SK-MEL-5 (cell line): ENCODE data around the gene LY6G6F. TPM values are rescaled to one million over a fixed set of nuclear protein-coding genes. Genes with fewer than 3 reads are reported as not detected.
A peak's percentile ranks its signal among the peaks of the same experiment; 100 is the strongest.

ENCODE experiments used
- DNase-seq: peaks from one replicate; pipeline ENCODE4 v3.0.0-alpha.2; 2016; ENCODE audit warnings: low read depth, low spot score
- in situ Hi-C: cut with HindIII; loops from 2 replicates; pipeline ENCODE4 v1.10.0; 2016; ENCODE audit warnings: low sequenced_read_pairs, high pct_unique_total_duplicates, low pct_unique_long_range_greater_than_20kb
- total RNA-seq: library from RNA; depleted of rRNA; stranded (reverse); fragments of >200 nt; shearing (Covaris generic); gene quantifications from 2 replicates; pipeline ENCODE4 v1.2.3, GENCODE V29; 2014

Gene LY6G6F
- total RNA-seq, 1 experiment from 2014 or later = not detected

- DNase-seq = peak; percentile 83
- in situ Hi-C loops = no loop called here
Observed at GRCh38 chr6:31729515-31729978, 22.9 kb downstream of the LY6G6F start.

- peak; percentile 75 for DNase-seq
- in situ Hi-C loops = no loop called here
Observed at GRCh38 chr6:31729979-31730630, 23.4 kb downstream of the LY6G6F start.

DNA sequence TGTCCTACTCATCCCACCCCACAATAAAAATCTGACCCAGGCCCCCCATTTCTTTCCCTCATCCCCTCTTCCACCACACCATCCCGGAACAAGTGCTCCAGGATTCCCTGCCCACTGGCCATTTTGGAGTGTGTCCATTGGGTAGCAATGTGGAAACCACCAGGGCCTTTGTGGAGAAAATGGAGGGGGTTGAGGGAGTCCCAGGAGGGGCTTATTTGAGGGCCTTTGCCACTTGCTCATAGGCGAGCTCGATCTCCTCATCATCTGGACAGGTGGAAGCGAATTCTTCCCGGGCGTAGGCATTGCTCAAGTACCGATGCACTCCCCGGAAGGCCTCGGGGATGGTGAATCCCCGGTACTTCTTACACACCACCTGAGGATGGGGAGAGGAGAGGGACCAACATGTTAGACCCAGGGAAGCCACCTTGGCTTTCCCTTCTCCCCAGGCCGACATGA lies 24.0 kb downstream of the LY6G6F start:
- in situ Hi-C loops = no loop called here
- DNase-seq = no peak

- in situ Hi-C loops = no loop called here
- no peak for DNase-seq
Observed at GRCh38 chr6:31732029-31732428, 25.4 kb downstream of the LY6G6F start.

DNA sequence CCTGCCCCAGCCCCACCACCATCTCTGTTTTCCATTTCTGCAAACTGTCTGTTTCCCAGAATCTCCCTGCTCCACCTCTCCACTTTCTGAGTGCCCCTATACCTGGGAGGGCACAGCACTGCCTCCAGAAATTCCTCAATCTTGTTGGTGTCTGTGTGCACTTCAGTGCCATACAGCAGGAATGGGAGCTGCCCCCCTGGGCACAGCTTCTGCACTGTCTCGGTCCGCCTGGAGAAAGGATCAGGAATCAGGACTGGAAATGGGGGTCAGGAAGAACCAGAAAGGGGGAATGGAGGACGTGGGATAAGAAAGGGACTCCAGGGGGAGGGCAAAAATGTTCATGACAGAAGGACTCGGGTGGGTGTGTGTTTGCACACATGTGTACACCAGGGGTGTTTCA lies 27.1 kb downstream of the LY6G6F start:
- in situ Hi-C loops = no loop called here
- DNase-seq = no peak

DNA sequence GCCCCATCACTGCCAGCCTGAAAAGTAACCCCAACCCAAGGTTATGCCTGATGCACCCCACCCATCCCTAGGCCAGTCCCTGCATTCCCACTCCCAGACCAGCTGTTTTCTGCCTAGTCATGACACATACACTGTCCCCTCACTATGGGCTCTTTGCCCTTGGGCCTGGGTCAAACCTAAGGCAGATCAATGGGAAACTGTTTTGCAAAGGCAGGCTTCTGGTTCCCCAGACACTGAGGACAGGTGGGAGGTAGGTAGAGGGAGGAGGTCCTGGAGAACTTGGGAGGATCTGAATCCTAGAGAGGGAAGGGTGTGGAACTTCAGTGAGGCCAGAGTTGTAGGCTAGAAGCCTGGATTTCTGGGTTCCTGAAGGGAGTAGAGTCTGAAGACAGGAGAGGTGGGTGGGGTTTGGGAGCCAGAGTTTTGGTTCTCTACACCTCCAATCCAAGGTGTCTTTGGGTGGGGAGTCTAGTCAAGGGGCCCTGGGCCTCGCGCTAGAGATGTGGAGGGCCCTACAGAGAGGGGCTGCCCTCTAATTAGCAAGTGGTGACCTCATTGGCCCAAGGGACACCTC lies 27.7 kb downstream of the LY6G6F start:
- DNase-seq = no peak
- in situ Hi-C loops = no loop called here

DNA sequence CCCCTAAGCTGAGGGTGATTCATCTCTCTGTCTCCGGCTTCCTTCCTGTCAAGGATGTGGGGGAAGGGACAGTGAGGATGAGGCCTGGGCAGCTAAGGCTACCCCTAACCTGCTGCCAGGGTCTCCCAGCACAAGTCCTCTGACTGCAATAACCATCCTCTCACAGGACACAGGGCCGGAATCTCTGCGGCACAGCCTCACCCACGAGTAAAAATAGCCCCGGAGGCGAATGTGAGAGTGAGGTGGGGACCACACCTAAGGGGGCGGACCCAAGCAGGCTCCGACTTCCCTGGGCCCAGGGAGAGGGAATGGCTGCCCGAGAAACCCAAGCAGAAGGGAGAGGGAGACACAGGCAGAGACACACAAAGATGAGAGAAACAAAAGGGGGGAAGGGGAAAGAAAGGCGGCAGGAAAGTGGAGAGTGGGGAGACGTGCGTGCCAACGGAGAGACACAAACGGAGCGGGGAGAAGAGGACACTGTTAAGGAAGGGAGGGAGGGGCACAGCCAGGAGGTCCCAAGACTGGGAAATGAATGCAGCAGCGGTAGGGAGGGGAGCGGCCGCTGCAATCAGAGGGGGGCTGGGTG lies 28.2 kb downstream of the LY6G6F start:
- in situ Hi-C loops = no loop called here
- peak; percentile 39 for DNase-seq

DNA sequence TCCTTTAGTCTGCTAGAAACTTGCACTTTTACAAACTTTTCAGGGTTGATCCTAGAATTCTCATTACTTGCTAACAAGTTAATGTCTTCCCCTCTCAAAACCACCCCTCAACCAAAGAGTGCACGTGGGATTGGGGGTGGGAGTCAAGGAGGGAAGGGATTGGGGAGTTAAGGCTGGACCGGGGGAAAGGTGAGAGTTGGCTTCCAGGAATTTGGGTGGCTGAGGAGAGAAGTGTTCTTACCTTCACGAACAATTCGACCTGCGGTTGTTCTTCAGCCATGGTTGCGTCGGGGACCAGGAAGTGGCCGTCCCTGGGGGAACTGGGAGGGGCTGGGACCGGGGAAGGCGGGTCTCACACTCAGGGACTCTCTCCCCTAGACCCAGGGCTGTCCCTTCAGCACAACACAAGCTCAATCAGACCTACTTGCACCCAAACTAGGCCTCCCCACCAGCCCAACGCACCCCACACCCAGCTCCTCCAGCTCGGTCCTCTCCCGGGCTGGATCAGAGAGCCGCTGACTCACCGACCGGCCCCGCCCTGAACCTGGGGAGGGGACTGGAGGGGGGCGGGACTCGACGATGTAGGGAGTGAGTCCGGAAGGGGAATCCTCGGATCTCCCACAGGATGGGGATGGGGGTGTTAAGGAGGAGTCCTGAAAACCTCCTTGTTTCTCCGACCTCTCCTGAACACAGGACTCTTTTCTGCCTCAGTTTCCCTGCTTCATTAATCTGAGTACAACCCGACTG lies 29.5 kb downstream of the LY6G6F start, which contains the start of gene CLIC1:
TSS of gene CLIC1 (minus strand) at position 510 of the 747 bp plus-strand sequence. CDS start at position 280, 230 bp downstream.
- in situ Hi-C loops = no loop called here
- DNase-seq = peak; percentile 74

GRCh38 chr6:31736768-31737314 lies 30.2 kb downstream of the LY6G6F start:
- in situ Hi-C loops = no loop called here
- no peak for DNase-seq

DNA sequence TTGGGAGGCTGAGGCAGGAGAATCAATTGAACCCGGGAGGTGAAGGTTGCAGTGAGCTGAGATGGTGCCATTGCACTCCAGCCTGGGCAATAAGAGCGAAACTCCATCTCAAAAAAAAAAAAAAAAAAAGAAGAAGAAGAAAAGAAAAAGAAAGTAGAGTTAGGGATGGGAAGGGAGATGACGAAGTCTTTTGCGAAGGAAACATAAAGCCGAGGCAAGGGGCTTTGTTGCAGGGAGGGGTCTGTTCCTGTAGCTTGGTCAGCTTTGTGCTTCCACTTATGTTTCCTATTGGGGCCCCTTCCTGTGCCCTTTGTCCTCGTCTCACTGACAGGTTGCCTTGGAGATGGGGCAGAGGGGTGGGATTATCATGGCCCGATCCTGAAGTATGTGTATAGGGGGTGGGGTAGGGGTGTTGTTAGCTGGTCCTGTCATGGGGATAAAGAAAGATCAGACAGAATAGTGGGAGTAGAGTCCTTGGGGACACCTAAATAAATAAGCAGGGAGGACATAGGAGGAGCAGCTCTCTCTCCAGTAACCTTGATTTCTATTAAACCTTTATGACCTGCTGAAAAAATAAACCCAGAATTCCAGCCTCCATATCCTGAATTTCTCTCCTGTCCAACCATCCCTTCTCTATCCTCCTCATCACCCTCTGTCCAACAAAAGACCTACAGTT lies 30.8 kb downstream of the LY6G6F start:
- DNase-seq = no peak
- in situ Hi-C loops = no loop called here

GRCh38 chr6:31737991-31738979 lies 31.6 kb downstream of the LY6G6F start:
- in situ Hi-C loops = no loop called here
- DNase-seq = peak; percentile 65

- DNase-seq = peak; percentile 99
- in situ Hi-C loops = no loop called here
Observed at GRCh38 chr6:31739639-31740396, 33.2 kb downstream of the LY6G6F start, which contains the start of gene MSH5. Gene MSH5 (plus strand): TSS chr6:31740005. CDS start chr6:31740467, 462 bp downstream.

- DNase-seq = no peak
- in situ Hi-C loops = no loop called here
Observed at GRCh38 chr6:31740397-31741223, 33.9 kb downstream of the LY6G6F start.

GRCh38 chr6:31741815-31742214 lies 35.1 kb downstream of the LY6G6F start:
- in situ Hi-C loops = no loop called here

DNA sequence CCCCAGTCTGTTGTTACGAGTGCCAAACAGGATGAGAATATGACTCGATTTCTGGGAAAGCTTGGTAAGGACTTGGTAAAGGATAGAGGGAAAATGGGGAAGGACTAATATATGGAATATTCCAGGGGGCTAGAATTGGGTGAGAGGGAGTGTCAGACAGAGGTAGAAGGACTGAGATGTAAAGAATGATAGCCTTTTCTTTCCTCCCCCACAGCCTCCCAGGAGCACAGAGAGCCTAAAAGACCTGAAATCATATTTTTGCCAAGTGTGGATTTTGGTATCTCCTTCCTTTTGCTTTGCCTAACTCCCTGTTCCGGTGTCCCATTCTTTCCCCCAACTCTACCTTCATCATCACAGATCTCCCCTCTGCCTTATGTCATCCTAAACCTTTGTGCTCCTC lies 36.2 kb downstream of the LY6G6F start:
- in situ Hi-C loops = no loop called here
- no peak for DNase-seq

More at GRCh38 chr6:31741815-31742214, 35.1 kb downstream of the LY6G6F start:
- DNase-seq = no peak
